B cell (primary cell): ENCODE results near the gene PTPRN2. TPM values are rescaled to one million over a fixed set of nuclear protein-coding genes. Genes with fewer than 3 reads are reported as not detected.

Source experiments
- ATAC-seq: fragments of 200-7000 bp; cut with Tn5 transposase; one replicate; pipeline ENCODE4 v1.10.0; 2021; ENCODE audit warnings: low read depth, mild to moderate bottlenecking, moderate number of reproducible peaks, moderate library complexity
- CTCF ChIA-PET: fragments of 350-600 bp; sonication (Branson Sonifier 250); formaldehyde crosslinking; loops from one replicate; lab custom pipeline; 2021; ENCODE audit warnings: antibody characterized with exemption, inconsistent platforms; lab: Charles Lee
- POLR2A ChIA-PET: fragments of 350-600 bp; sonication (Branson Sonifier 250); formaldehyde crosslinking; loops from one replicate; lab custom pipeline; 2021; ENCODE audit warnings: antibody characterized with exemption; lab: Charles Lee
- DNase-seq: peaks from one replicate; pipeline ENCODE4 v3.0.0; 2013
- H2AFZ ChIP-seq: 2 replicates; pipeline ENCODE4 v1.6.1; 2012; ENCODE audit warnings: mild to moderate bottlenecking, low read depth, low read length; ENCODE audit not compliant: insufficient read depth, poor library complexity, severe bottlenecking
- H3K27ac ChIP-seq, 2 donors: 1 replicate in 1 of 2; 2 replicates in 1 of 2; pipeline ENCODE4 v1.5.1; 2012 to 2013; ENCODE audit warnings: low read length in 2 of 2, mild to moderate bottlenecking in 2 of 2, moderate library complexity in 1 of 2
- H3K27me3 ChIP-seq, 4 experiments: fragments of 200-600 bp in 1 of 4; sonication (generic) in 1 of 4; replicated peaks in 1 of 4; 1 replicate in 2 of 4; 2 replicates in 2 of 4; pipeline versions ENCODE4 v1.6.1 to v1.7.0; 2013 to 2016; ENCODE audit warnings: low read length in 3 of 4, mild to moderate bottlenecking in 2 of 4, mixed read lengths in 1 of 4, moderate library complexity in 1 of 4; ENCODE audit not compliant: insufficient read depth in 4 of 4, control insufficient read depth in 3 of 4; ENCODE audit errors: control extremely low read depth in 1 of 4
- H3K36me3 ChIP-seq, 2 experiments: replicated peaks in 1 of 2; 1 replicate in 1 of 2; 2 replicates in 1 of 2; pipeline versions ENCODE4 v1.6.1 to v1.7.1; 2013; ENCODE audit warnings: low read length in 1 of 2; ENCODE audit not compliant: insufficient read depth in 2 of 2, control insufficient read depth in 1 of 2; ENCODE audit errors: control extremely low read depth in 1 of 2, extremely low read depth in 1 of 2
- H3K4me1 ChIP-seq, 2 donors: fragments of 200-600 bp in 1 of 2; sonication (generic) in 1 of 2; 1 replicate in 1 of 2; 2 replicates in 1 of 2; pipeline versions ENCODE4 v1.5.1 to v1.6.1; 2013 to 2017; ENCODE audit warnings: low read length in 2 of 2; ENCODE audit not compliant: control insufficient read depth in 2 of 2, insufficient read depth in 2 of 2
- H3K4me2 ChIP-seq: replicated peaks from 2 replicates; pipeline ENCODE3; 2012; ENCODE audit warnings: mild to moderate bottlenecking, low read depth, low read length; ENCODE audit not compliant: poor library complexity, severe bottlenecking
- H3K4me3 ChIP-seq, 5 experiments: fragments of 200-600 bp in 1 of 5; sonication (generic) in 1 of 5; 1 replicate in 3 of 5; 2 replicates in 2 of 5; pipeline versions ENCODE4 v1.5.1 to v1.7.0; 2011 to 2016; ENCODE audit warnings: low read length in 4 of 5, mild to moderate bottlenecking in 4 of 5, low read depth in 2 of 5, control low read depth in 1 of 5, moderate library complexity in 1 of 5; ENCODE audit not compliant: insufficient read depth in 1 of 5; ENCODE audit errors: control extremely low read depth in 1 of 5, extremely low read depth in 1 of 5
- H3K79me2 ChIP-seq: fragments of 200-600 bp; sonication (generic); one replicate; pipeline ENCODE4 v1.6.0; 2016; ENCODE audit warnings: low read length; ENCODE audit not compliant: control insufficient read depth, insufficient read depth
- H3K9ac ChIP-seq: fragments of 200-600 bp; sonication (generic); 2 replicates; pipeline ENCODE4 v1.6.1; 2017; ENCODE audit warnings: mild to moderate bottlenecking, low read length, moderate library complexity
- H3K9me3 ChIP-seq, 3 donors: one replicate each; pipeline versions ENCODE4 v1.6.1 to v1.7.1; 2013; ENCODE audit warnings: low read length in 2 of 3; ENCODE audit not compliant: control insufficient read depth in 2 of 3, insufficient read depth in 1 of 3; ENCODE audit errors: control extremely low read depth in 1 of 3
- H4K20me1 ChIP-seq: 2 replicates; pipeline ENCODE4 v1.6.0; 2012; ENCODE audit warnings: mild to moderate bottlenecking, low read length; ENCODE audit not compliant: insufficient read depth, control insufficient read depth, poor library complexity, severe bottlenecking
- H3K27ac Mint-ChIP-seq: one replicate; pipeline ENCODE4 v1.8.0; 2021; ENCODE audit warnings: mixed read lengths
- H3K27me3 Mint-ChIP-seq: one replicate; pipeline ENCODE4 v1.8.0; 2021; ENCODE audit warnings: mixed read lengths
- H3K4me1 Mint-ChIP-seq: one replicate; pipeline ENCODE4 v1.8.0; 2021; ENCODE audit warnings: mixed read lengths
- H3K4me3 Mint-ChIP-seq: one replicate; pipeline ENCODE4 v1.8.0; 2021; ENCODE audit warnings: mixed read lengths
- H3K9me3 Mint-ChIP-seq: one replicate; pipeline ENCODE4 v1.8.0; 2022; ENCODE audit warnings: mixed read lengths; ENCODE audit not compliant: insufficient read depth
- EZH2 ChIP-seq: IDR thresholded peaks from 2 replicates; pipeline ENCODE4 v1.6.1; 2012; ENCODE audit warnings: borderline replicate concordance, low read depth, mild to moderate bottlenecking, moderate library complexity, low read length; ENCODE audit not compliant: insufficient read depth, poor library complexity, severe bottlenecking
- WGBS: methylation state at CpG from one replicate; pipeline ENCODE4 v1.1.5; 2013; ENCODE audit warnings: missing lambda C conversion rate; ENCODE audit not compliant: insufficient coverage; 5-methylcytosine and 5-hydroxymethylcytosine counted together
- intact Hi-C: fragments of 100-400 bp; cut with micrococcal nuclease; formaldehyde crosslinking; loops from one replicate; pipeline ENCODE4 v1.10.0; 2022
- polyA plus RNA-seq: library from polyadenylated mRNA; depleted of rRNA; stranded (reverse); fragments of >200 nt; gene quantifications from 2 replicates; pipeline ENCODE4 v1.2.3, GENCODE V29; 2012
- total RNA-seq, 2 donors: library from RNA; stranded (reverse); fragments of 120-200 nt in 1 of 2; gene quantifications; 1 replicate in 1 of 2; 2 replicates in 1 of 2; pipeline versions ENCODE4 v1.2.3 to v1.2.4, GENCODE V29; 2013 to 2022
- TF ChIP-seq, protein P1 (sequence below): fragments of 200-600 bp; IDR thresholded peaks from one replicate; pipeline ENCODE4 v1.8.0; 2022; ENCODE audit warnings: antibody characterized with exemption, mild to moderate bottlenecking

The PTPRN2 gene
- total and polyA plus RNA-seq, 2 donors (not counting 1 experiment from before 2014, with no cell fraction given) = 2.0 to 5.0 TPM

DNA sequence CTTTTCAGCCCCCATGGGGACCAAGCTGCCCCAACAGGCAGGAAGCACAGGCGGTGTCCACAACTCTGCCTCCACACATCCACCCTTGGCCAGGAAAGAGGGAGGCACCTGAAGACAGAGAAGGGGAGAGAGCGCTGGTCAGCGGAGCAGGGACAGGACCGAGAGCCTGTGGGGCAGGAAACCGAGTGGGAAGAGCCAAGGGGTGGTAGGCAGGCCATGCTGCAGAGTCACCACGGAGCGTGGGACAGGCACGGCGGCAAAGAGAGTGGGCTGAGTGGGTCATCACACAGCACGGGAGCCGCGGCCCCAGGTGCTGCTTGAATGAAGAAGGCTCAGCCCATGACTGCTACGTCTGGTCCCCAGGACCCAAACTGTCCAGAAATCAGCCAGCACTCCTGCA lies 109.8 kb downstream of the PTPRN2 start:
- intact Hi-C loops = no loop called here
- H3K9ac ChIP-seq = no peak overlapping the region
- Mint-ChIP-seq H3K4me1 (no peaks in the 10 kb centered on the region), H3K9me3 (no peaks in the 10 kb centered on the region), H3K27me3 (peaks cover 2% of the 10 kb centered on the region), H3K27ac (no peak overlapping the region), H3K4me3 (no peak overlapping the region)
- no peak overlapping the region for H2AFZ ChIP-seq
- no peaks in the 10 kb centered on the region for H3K4me1 ChIP-seq
- ATAC-seq (no peak), DNase-seq (no peak)
- H3K9me3 ChIP-seq = peaks cover 0 to 29% (median 0%) of the 10 kb centered on the region in 3 donors
- H3K27me3 ChIP-seq = no peaks in the 10 kb centered on the region
- no peak overlapping the region for H3K4me2 ChIP-seq
- H3K79me2 ChIP-seq = no peaks in the 10 kb centered on the region
- ChIA-PET CTCF (no interaction called here), POLR2A (no interaction called here)
- no peak overlapping the region for H3K4me3 ChIP-seq
- no peaks in the 10 kb centered on the region for H3K36me3 ChIP-seq
- 88% methylated on average over 12 of the region's 13 CpGs for WGBS
- H3K27ac ChIP-seq = no peak overlapping the region
- no peaks in the 10 kb centered on the region for H4K20me1 ChIP-seq
- TF ChIP-seq, protein P1, sequence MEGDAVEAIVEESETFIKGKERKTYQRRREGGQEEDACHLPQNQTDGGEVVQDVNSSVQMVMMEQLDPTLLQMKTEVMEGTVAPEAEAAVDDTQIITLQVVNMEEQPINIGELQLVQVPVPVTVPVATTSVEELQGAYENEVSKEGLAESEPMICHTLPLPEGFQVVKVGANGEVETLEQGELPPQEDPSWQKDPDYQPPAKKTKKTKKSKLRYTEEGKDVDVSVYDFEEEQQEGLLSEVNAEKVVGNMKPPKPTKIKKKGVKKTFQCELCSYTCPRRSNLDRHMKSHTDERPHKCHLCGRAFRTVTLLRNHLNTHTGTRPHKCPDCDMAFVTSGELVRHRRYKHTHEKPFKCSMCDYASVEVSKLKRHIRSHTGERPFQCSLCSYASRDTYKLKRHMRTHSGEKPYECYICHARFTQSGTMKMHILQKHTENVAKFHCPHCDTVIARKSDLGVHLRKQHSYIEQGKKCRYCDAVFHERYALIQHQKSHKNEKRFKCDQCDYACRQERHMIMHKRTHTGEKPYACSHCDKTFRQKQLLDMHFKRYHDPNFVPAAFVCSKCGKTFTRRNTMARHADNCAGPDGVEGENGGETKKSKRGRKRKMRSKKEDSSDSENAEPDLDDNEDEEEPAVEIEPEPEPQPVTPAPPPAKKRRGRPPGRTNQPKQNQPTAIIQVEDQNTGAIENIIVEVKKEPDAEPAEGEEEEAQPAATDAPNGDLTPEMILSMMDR = no peak
- no peak for TF ChIP-seq EZH2

- 84% methylated on average over 19 of the region's 24 CpGs for WGBS
- no peaks in the 10 kb centered on the region for H3K4me1 Mint-ChIP-seq
- no peak overlapping the region for H3K27ac Mint-ChIP-seq
- ChIA-PET CTCF (no interaction called here), POLR2A (no interaction called here)
- peaks cover 2% of the 10 kb centered on the region for H3K27me3 Mint-ChIP-seq
- ATAC-seq (no peak), DNase-seq (no peak)
- H3K4me2 ChIP-seq = no peak overlapping the region
- H4K20me1 ChIP-seq = no peaks in the 10 kb centered on the region
- H3K4me1 ChIP-seq = no peaks in the 10 kb centered on the region
- H3K9ac ChIP-seq = no peak overlapping the region
- TF ChIP-seq EZH2 = no peak
- TF ChIP-seq, protein P1 = no peak
- intact Hi-C loops = no loop called here
- H3K27me3 ChIP-seq = no peaks in the 10 kb centered on the region
- no peak overlapping the region for H3K4me3 ChIP-seq
- no peaks in the 10 kb centered on the region for H3K36me3 ChIP-seq
- H3K9me3 Mint-ChIP-seq = no peaks in the 10 kb centered on the region
- H3K9me3 ChIP-seq = peaks cover 0 to 29% (median 0%) of the 10 kb centered on the region in 3 donors
- no peak overlapping the region for H3K27ac ChIP-seq
- no peak overlapping the region for H3K4me3 Mint-ChIP-seq
- no peak overlapping the region for H2AFZ ChIP-seq
- H3K79me2 ChIP-seq = no peaks in the 10 kb centered on the region
These were observed 111.2 kb downstream of the PTPRN2 start for GRCh38 chr7:158476331-158476932.
